Erythroblast (primary cell): ENCODE measurements around the gene SUPT4H1.

Experiments used
- GATA1 ChIP-seq: IDR thresholded peaks from 2 replicates; pipeline ENCODE4 v1.6.1; 2011; ENCODE audit warnings: low read depth, mild to moderate bottlenecking, control low read depth, low read length, moderate library complexity
- POLR2A ChIP-seq: IDR thresholded peaks from 2 replicates; pipeline ENCODE4 v1.6.1; 2011; ENCODE audit warnings: mild to moderate bottlenecking, low read length

DNA sequence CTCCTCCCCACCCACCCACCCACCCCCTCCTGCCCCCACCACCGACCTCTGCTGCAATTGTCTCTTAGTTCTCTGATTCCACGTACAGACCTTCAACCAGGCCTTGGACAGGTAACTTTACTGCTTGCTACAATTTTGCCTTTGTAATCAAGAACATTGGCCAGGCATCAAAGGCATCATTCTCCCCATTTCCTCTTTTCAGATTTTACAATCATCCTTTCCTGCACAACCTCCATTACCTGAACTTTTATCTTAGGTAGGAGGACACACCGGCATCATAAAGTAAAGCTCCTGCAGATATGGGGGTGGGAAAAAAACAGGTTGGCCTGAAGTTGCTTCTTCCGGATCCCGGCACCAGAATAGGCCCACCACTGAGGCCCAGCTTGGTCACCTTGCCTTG lies 25.7 kb upstream of the SUPT4H1 start:
- TF ChIP-seq POLR2A (no peak), GATA1 (no peak)
